GM23338 (cell line): ENCODE measurements around the gene MED9.

Experiments used
- CREB1 ChIP-seq: fragments of 250-450 bp; sonication (Bioruptor Pico); IDR thresholded peaks from 2 replicates; pipeline ENCODE4 v1.5.0; 2020; ENCODE audit warnings: low read depth, mild to moderate bottlenecking, moderate library complexity
- EZH2 ChIP-seq: fragments of 200-600 bp; sonication (generic); IDR thresholded peaks from one replicate; pipeline ENCODE4 v1.8.0; 2017; ENCODE audit warnings: antibody characterized with exemption, mild to moderate bottlenecking, low read depth; ENCODE audit not compliant: unreplicated experiment
- EZH2phosphoT487 ChIP-seq: fragments of 200-600 bp; sonication (generic); IDR thresholded peaks from one replicate; pipeline ENCODE4 v1.8.1; 2018; ENCODE audit warnings: antibody characterized with exemption; ENCODE audit not compliant: unreplicated experiment
- JUNB ChIP-seq: IDR thresholded peaks from one replicate; pipeline ENCODE4 v1.6.1; 2016; ENCODE audit warnings: antibody characterized with exemption; ENCODE audit not compliant: unreplicated experiment
- NANOG ChIP-seq: IDR thresholded peaks from 2 replicates; pipeline ENCODE4 v1.6.1; 2016; ENCODE audit warnings: antibody characterized with exemption, borderline replicate concordance
- POLR2AphosphoS5 ChIP-seq: IDR thresholded peaks from 2 replicates; pipeline ENCODE4 v1.6.1; 2016; ENCODE audit warnings: antibody characterized with exemption, low read depth
- STAT1 ChIP-seq: IDR thresholded peaks from one replicate; pipeline ENCODE4 v1.6.1; 2016; ENCODE audit warnings: antibody characterized with exemption; ENCODE audit not compliant: unreplicated experiment
- ZNF114 ChIP-seq: fragments of 250-450 bp; sonication (Bioruptor Pico); IDR thresholded peaks from 2 replicates; pipeline ENCODE4 v1.5.0; 2020; ENCODE audit warnings: mild to moderate bottlenecking, moderate library complexity
- ZNF331 ChIP-seq: fragments of 250-450 bp; sonication (Bioruptor Pico); IDR thresholded peaks from 2 replicates; pipeline ENCODE4 v1.5.0; 2020; ENCODE audit warnings: low read depth, mild to moderate bottlenecking, moderate library complexity
- TF ChIP-seq, protein P1 (sequence below), 2 experiments: fragments of 200-600 bp in 1 of 2; sonication (generic) in 1 of 2; conservative IDR thresholded peaks; 2 replicates each; pipeline versions ENCODE4 v1.5.1 to v1.6.1; 2016 to 2017; ENCODE audit warnings: antibody characterized with exemption in 2 of 2, low read depth in 2 of 2, mild to moderate bottlenecking in 2 of 2, moderate library complexity in 1 of 2
- TF ChIP-seq, protein P2 (sequence below): IDR thresholded peaks from one replicate; pipeline ENCODE4 v1.6.1; 2018; ENCODE audit warnings: antibody characterized with exemption; ENCODE audit not compliant: unreplicated experiment
- TF ChIP-seq, protein P3 (sequence below): IDR thresholded peaks from 2 replicates; pipeline ENCODE4 v1.6.1; 2016; ENCODE audit warnings: antibody characterized with exemption
- TF ChIP-seq, protein P4 (sequence below): fragments of 250-450 bp; sonication (Bioruptor Pico); IDR thresholded peaks from 2 replicates; pipeline ENCODE4 v1.5.0; 2020; ENCODE audit warnings: mild to moderate bottlenecking, moderate library complexity

DNA sequence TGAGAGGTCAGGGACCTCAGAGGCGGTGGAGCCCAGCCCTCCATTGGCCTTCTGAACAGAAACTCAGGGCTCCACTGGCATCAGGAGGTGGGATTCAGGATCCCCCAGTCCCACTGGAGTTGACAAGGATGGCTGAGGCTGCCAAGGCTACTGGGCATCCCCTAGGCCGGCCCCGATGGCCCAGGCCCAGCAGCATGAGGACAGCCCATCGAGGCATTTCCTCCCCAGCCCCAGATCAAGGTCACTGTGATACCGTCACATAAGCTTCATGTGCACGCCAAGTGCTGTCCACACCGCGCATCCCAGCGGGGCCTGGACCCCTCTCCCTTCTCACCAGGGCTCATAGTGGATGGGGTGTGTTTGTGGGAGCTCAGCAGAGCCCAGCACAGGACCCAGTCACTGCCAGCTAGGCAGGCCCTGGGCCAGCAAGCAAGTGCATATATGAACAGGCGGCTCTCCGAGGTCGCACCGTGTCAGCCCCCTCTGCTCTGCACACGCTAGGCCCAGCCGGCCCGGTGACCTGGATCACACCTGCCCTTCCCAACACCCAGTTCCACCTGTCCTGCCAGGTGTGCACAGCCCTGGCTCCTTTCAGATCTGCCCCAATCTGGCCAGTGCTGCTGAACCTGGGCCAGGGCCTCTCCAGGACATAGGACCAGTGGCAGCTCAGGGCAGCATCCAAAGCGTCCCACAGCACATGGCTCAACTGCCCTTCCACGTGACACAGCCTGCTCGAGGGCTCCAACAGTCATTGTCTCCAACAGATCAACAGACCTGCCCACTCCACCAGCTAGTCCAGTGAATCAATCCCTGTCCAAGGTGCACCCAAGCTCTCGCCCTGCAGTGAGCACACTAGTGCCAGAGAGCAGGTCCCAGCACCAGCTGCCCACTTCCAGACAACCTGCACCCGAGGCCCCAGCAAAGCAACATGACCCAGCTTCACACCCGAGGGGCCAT is 52.2 kb downstream of the MED9 start:
- TF ChIP-seq EZH2phosphoT487, result no peak
- TF ChIP-seq, protein P1, sequence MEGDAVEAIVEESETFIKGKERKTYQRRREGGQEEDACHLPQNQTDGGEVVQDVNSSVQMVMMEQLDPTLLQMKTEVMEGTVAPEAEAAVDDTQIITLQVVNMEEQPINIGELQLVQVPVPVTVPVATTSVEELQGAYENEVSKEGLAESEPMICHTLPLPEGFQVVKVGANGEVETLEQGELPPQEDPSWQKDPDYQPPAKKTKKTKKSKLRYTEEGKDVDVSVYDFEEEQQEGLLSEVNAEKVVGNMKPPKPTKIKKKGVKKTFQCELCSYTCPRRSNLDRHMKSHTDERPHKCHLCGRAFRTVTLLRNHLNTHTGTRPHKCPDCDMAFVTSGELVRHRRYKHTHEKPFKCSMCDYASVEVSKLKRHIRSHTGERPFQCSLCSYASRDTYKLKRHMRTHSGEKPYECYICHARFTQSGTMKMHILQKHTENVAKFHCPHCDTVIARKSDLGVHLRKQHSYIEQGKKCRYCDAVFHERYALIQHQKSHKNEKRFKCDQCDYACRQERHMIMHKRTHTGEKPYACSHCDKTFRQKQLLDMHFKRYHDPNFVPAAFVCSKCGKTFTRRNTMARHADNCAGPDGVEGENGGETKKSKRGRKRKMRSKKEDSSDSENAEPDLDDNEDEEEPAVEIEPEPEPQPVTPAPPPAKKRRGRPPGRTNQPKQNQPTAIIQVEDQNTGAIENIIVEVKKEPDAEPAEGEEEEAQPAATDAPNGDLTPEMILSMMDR (conservative IDR thresholded peaks at IDR 0.05; ENCODE audit: low read depth in 2 of 2), result no peak
- TF ChIP-seq EZH2, result no peak
- no peak for TF ChIP-seq POLR2AphosphoS5
- TF ChIP-seq CREB1 (CRISPR knock-in tag), result no peak
- no peak for TF ChIP-seq NANOG
- TF ChIP-seq STAT1, result no peak
- TF ChIP-seq JUNB, result no peak
- TF ChIP-seq ZNF331 (CRISPR knock-in tag), result no peak
- TF ChIP-seq, protein P2, sequence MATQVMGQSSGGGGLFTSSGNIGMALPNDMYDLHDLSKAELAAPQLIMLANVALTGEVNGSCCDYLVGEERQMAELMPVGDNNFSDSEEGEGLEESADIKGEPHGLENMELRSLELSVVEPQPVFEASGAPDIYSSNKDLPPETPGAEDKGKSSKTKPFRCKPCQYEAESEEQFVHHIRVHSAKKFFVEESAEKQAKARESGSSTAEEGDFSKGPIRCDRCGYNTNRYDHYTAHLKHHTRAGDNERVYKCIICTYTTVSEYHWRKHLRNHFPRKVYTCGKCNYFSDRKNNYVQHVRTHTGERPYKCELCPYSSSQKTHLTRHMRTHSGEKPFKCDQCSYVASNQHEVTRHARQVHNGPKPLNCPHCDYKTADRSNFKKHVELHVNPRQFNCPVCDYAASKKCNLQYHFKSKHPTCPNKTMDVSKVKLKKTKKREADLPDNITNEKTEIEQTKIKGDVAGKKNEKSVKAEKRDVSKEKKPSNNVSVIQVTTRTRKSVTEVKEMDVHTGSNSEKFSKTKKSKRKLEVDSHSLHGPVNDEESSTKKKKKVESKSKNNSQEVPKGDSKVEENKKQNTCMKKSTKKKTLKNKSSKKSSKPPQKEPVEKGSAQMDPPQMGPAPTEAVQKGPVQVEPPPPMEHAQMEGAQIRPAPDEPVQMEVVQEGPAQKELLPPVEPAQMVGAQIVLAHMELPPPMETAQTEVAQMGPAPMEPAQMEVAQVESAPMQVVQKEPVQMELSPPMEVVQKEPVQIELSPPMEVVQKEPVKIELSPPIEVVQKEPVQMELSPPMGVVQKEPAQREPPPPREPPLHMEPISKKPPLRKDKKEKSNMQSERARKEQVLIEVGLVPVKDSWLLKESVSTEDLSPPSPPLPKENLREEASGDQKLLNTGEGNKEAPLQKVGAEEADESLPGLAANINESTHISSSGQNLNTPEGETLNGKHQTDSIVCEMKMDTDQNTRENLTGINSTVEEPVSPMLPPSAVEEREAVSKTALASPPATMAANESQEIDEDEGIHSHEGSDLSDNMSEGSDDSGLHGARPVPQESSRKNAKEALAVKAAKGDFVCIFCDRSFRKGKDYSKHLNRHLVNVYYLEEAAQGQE, result no peak
- TF ChIP-seq, protein P3, sequence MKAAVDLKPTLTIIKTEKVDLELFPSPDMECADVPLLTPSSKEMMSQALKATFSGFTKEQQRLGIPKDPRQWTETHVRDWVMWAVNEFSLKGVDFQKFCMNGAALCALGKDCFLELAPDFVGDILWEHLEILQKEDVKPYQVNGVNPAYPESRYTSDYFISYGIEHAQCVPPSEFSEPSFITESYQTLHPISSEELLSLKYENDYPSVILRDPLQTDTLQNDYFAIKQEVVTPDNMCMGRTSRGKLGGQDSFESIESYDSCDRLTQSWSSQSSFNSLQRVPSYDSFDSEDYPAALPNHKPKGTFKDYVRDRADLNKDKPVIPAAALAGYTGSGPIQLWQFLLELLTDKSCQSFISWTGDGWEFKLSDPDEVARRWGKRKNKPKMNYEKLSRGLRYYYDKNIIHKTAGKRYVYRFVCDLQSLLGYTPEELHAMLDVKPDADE, result no peak
- TF ChIP-seq, protein P4, sequence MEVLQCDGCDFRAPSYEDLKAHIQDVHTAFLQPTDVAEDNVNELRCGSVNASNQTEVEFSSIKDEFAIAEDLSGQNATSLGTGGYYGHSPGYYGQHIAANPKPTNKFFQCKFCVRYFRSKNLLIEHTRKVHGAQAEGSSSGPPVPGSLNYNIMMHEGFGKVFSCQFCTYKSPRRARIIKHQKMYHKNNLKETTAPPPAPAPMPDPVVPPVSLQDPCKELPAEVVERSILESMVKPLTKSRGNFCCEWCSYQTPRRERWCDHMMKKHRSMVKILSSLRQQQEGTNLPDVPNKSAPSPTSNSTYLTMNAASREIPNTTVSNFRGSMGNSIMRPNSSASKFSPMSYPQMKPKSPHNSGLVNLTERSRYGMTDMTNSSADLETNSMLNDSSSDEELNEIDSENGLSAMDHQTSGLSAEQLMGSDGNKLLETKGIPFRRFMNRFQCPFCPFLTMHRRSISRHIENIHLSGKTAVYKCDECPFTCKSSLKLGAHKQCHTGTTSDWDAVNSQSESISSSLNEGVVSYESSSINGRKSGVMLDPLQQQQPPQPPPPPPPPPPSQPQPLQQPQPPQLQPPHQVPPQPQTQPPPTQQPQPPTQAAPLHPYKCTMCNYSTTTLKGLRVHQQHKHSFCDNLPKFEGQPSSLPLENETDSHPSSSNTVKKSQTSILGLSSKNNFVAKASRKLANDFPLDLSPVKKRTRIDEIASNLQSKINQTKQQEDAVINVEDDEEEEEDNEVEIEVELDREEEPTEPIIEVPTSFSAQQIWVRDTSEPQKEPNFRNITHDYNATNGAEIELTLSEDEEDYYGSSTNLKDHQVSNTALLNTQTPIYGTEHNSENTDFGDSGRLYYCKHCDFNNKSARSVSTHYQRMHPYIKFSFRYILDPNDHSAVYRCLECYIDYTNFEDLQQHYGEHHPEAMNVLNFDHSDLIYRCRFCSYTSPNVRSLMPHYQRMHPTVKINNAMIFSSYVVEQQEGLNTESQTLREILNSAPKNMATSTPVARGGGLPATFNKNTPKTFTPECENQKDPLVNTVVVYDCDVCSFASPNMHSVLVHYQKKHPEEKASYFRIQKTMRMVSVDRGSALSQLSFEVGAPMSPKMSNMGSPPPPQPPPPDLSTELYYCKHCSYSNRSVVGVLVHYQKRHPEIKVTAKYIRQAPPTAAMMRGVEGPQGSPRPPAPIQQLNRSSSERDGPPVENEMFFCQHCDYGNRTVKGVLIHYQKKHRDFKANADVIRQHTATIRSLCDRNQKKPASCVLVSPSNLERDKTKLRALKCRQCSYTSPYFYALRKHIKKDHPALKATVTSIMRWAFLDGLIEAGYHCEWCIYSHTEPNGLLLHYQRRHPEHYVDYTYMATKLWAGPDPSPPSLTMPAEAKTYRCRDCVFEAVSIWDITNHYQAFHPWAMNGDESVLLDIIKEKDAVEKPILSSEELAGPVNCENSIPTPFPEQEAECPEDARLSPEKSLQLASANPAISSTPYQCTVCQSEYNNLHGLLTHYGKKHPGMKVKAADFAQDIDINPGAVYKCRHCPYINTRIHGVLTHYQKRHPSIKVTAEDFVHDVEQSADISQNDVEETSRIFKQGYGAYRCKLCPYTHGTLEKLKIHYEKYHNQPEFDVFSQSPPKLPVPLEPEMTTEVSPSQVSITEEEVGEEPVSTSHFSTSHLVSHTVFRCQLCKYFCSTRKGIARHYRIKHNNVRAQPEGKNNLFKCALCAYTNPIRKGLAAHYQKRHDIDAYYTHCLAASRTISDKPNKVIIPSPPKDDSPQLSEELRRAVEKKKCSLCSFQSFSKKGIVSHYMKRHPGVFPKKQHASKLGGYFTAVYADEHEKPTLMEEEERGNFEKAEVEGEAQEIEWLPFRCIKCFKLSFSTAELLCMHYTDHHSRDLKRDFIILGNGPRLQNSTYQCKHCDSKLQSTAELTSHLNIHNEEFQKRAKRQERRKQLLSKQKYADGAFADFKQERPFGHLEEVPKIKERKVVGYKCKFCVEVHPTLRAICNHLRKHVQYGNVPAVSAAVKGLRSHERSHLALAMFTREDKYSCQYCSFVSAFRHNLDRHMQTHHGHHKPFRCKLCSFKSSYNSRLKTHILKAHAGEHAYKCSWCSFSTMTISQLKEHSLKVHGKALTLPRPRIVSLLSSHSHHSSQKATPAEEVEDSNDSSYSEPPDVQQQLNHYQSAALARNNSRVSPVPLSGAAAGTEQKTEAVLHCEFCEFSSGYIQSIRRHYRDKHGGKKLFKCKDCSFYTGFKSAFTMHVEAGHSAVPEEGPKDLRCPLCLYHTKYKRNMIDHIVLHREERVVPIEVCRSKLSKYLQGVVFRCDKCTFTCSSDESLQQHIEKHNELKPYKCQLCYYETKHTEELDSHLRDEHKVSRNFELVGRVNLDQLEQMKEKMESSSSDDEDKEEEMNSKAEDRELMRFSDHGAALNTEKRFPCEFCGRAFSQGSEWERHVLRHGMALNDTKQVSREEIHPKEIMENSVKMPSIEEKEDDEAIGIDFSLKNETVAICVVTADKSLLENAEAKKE (CRISPR knock-in tag), result no peak
- no peak for TF ChIP-seq ZNF114 (CRISPR knock-in tag)
